ENCODE measurements around the gene GADD45B. TPM values are rescaled to one million over a fixed set of nuclear protein-coding genes. Genes with fewer than 3 reads are reported as not detected.

The GADD45B gene
- total RNA-seq, 1 experiment from 2014 or later = 37.9 TPM

DNA sequence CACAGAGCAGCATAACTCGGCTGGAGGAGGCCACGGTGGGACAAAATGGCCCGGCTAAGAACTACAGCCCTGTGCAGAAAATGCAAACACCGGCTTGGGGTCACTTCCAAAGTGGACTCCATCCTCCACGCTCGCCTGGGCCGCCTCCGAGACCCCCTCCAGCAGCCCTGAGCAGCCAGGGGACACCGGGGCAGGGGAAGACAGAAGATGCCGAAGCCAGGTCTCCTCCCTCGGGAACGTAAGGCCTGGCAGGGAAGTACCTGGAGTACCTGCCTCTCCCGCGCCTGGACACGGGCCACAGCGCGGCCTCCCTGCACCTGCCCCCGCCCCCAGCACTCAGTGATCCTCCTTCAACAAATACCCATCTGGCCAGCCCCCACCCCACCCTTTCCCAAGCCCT is 24.2 kb upstream of the GADD45B start:
- Histone ChIP-seq H3K79me2 (ENCODE audit: insufficient read depth, low read length) (peaks cover 98% of the 10 kb centered on the region), H2AFZ (ENCODE audit: low read depth, low read length, poor library complexity, severe bottlenecking) (no peak overlapping the region), H3K9me2 (ENCODE audit: insufficient read depth) (no peaks in the 10 kb centered on the region), H3K36me3 (ENCODE audit: control insufficient read depth in 1 of 2, insufficient read depth in 2 of 2, low read length in 2 of 2) (peaks cover 3 to 14% of the 10 kb centered on the region in 2 experiments), H3K4me2 (ENCODE audit: low read length) (no peak overlapping the region), H3K4me1 (ENCODE audit: control insufficient read depth in 1 of 2, insufficient read depth in 2 of 2, low read length in 2 of 2) (peaks cover 0 to 16% of the 10 kb centered on the region in 2 experiments; a peak in 2 of 4 replicates), H3K27ac (ENCODE audit: low read depth, low read length) (0 out of 2 replicates have a peak overlapping the region, but pooled peaks have one; percentile 22), H3K27me3 (ENCODE audit: insufficient read depth, low read length) (no peaks in the 10 kb centered on the region), H3K9me3 (ENCODE audit: control insufficient read depth in 1 of 2, insufficient read depth in 1 of 2, low read depth in 1 of 2, low read length in 2 of 2) (no peaks in the 10 kb centered on the region), H4K20me1 (ENCODE audit: insufficient read depth) (peaks cover 9% of the 10 kb centered on the region; the same call in 1 of the 2 replicates), H3K4me3 (replicated peaks in 1 of 2; ENCODE audit: low read depth in 1 of 2, low read length in 2 of 2) (no peak overlapping the region), H3K9ac (ENCODE audit: low read length) (no peak overlapping the region)
- DNase-seq (ENCODE audit: low read depth, low spot score) (no peak), ATAC-seq (no peak)
- POLR2A ChIA-PET = no interaction called here
- TF ChIP-seq POLR2A (IDR thresholded peaks at IDR 0.05; ENCODE audit: borderline replicate concordance, extremely low read depth, insufficient read depth, insufficient read length) = no peak
- no peak for TF ChIP-seq RAD21 (IDR thresholded peaks at IDR 0.05; ENCODE audit: low read depth)
- no peak for TF ChIP-seq POLR2AphosphoS5 (IDR thresholded peaks at IDR 0.05; ENCODE audit: low read depth, low read length)
- TF ChIP-seq SIN3A (IDR thresholded peaks at IDR 0.05; ENCODE audit: low read depth) = no peak
- no peak for TF ChIP-seq FOSL1 (IDR thresholded peaks at IDR 0.05; ENCODE audit: low read depth)
- TF ChIP-seq ELF1 (IDR thresholded peaks at IDR 0.05; ENCODE audit: borderline replicate concordance, low read depth) = no peak
- TF ChIP-seq, protein P1, sequence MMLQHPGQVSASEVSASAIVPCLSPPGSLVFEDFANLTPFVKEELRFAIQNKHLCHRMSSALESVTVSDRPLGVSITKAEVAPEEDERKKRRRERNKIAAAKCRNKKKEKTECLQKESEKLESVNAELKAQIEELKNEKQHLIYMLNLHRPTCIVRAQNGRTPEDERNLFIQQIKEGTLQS (IDR thresholded peaks at IDR 0.05) = no peak
- TF ChIP-seq TCF7L2 (IDR thresholded peaks at IDR 0.05; ENCODE audit: borderline replicate concordance, extremely low read depth, insufficient read depth, insufficient read length) = no peak
- TF ChIP-seq, protein P2, sequence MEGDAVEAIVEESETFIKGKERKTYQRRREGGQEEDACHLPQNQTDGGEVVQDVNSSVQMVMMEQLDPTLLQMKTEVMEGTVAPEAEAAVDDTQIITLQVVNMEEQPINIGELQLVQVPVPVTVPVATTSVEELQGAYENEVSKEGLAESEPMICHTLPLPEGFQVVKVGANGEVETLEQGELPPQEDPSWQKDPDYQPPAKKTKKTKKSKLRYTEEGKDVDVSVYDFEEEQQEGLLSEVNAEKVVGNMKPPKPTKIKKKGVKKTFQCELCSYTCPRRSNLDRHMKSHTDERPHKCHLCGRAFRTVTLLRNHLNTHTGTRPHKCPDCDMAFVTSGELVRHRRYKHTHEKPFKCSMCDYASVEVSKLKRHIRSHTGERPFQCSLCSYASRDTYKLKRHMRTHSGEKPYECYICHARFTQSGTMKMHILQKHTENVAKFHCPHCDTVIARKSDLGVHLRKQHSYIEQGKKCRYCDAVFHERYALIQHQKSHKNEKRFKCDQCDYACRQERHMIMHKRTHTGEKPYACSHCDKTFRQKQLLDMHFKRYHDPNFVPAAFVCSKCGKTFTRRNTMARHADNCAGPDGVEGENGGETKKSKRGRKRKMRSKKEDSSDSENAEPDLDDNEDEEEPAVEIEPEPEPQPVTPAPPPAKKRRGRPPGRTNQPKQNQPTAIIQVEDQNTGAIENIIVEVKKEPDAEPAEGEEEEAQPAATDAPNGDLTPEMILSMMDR (IDR thresholded peaks at IDR 0.05 in 2 of 3, conservative IDR thresholded peaks at IDR 0.05 in 1 of 3; ENCODE audit: borderline replicate concordance in 1 of 3, insufficient read depth in 1 of 3, low read depth in 2 of 3, low read length in 2 of 3) = no peak
- BruUV-seq (replicated peaks) = no TSS peak
- RAD21 ChIA-PET (ENCODE audit: low non-redundant PET in 1 of 2, low total read pairs in 2 of 2, uncharacterized antibody in 2 of 2, unreplicated experiment in 2 of 2) = no interaction called here
- CTCF ChIA-PET = no interaction called here
- intact Hi-C loops (cut with micrococcal nuclease) = no loop called here

All from HCT116 (cell line).